ENCODE results near the gene BSCL2. TPM values are rescaled to one million over a fixed set of nuclear protein-coding genes. Genes with fewer than 3 reads are reported as not detected.
A peak's percentile ranks its signal among the peaks of the same experiment; 100 is the strongest.

BSCL2 gene
- total RNA-seq, 1 experiment from 2014 or later: 82.1 TPM

DNA sequence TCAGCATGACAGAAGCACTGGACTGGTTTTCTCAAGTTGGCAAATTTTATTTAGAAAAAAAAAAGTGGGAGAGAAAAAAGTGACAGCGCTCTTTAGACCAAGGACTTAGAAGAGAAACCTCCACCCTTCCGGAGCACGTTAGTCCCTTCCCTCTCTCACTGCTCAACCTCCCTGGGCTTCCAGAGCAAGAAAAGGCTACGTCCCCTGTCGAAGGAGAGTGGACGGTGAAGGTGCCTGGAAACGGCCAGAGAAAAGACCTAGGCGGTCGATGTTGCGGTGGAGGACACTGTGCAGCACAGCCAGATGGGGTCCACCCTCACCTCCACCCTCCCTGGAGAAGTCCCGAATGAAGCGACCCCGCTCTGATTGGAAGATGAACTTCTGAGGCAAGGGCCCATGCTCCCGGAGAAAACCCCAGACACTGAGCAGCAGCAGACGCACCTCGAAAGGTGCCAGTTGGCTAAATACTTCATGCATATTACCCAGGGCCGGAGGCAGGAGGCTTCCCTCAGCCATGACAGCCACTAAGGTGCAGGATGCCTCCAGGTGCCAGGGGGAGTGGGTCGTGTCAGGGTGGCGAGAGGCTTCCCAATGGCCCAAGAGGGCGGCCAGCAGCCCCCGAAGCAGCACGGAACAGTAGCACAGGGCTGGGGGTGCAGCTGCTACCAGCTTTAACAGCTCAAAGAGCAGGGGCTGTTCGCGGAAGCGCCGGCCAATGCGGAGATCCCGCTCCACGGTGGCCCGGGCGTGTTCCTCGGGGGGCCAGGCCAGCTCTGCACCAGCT, 60.2 kb downstream of the BSCL2 start:
- Histone ChIP-seq H3K36me3 (ENCODE audit: control insufficient read depth, insufficient read depth, low read length) (no peaks in the 10 kb centered on the region), H3K9me3 (ENCODE audit: control insufficient read depth, insufficient read depth, low read depth, low read length) (no peaks in the 10 kb centered on the region), H3K27me3 (ENCODE audit: control insufficient read depth, insufficient read depth, low read length) (no peaks in the 10 kb centered on the region), H3K4me1 (ENCODE audit: control insufficient read depth, insufficient read depth, low read length) (peaks cover 21% of the 10 kb centered on the region), H3K4me3 (ENCODE audit: low read depth in 2 of 2, low read length in 2 of 2) (peak overlapping the region; percentile 69 to 92), H3K27ac (ENCODE audit: low read length) (peak overlapping the region; percentile 71)
- in situ Hi-C loops (cut with HindIII; ENCODE audit: low pct_unique_long_range_greater_than_20kb, low sequenced_read_pairs): no loop called here
- peak; percentile 41 for ATAC-seq
- DNase-seq (ENCODE audit: low read depth, low spot score): no peak
- no TSS peak for BruUV-seq (replicated peaks)
- POLR2A ChIA-PET: interaction anchor here (0.6 kb wide), 2 partner anchors 9 to 19 kb away, joined by 3 to 9 read pairs; partner anchors contain the start of genes C11orf98 and CSKMT
- intact Hi-C loops (cut with micrococcal nuclease; ENCODE audit: unreplicated experiment): no loop called here
- no peak for TF ChIP-seq SIN3A (IDR thresholded peaks at IDR 0.05; ENCODE audit: borderline replicate concordance, insufficient read depth, low read depth, low read length)
- no peak for TF ChIP-seq POLR2AphosphoS5 (IDR thresholded peaks at IDR 0.05; ENCODE audit: low read depth, low read length)
- no peak for TF ChIP-seq REST (IDR thresholded peaks at IDR 0.05; ENCODE audit: insufficient read depth in 1 of 2, low read depth in 2 of 2, low read length in 1 of 2)
- TF ChIP-seq, protein P1, sequence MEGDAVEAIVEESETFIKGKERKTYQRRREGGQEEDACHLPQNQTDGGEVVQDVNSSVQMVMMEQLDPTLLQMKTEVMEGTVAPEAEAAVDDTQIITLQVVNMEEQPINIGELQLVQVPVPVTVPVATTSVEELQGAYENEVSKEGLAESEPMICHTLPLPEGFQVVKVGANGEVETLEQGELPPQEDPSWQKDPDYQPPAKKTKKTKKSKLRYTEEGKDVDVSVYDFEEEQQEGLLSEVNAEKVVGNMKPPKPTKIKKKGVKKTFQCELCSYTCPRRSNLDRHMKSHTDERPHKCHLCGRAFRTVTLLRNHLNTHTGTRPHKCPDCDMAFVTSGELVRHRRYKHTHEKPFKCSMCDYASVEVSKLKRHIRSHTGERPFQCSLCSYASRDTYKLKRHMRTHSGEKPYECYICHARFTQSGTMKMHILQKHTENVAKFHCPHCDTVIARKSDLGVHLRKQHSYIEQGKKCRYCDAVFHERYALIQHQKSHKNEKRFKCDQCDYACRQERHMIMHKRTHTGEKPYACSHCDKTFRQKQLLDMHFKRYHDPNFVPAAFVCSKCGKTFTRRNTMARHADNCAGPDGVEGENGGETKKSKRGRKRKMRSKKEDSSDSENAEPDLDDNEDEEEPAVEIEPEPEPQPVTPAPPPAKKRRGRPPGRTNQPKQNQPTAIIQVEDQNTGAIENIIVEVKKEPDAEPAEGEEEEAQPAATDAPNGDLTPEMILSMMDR (IDR thresholded peaks at IDR 0.05): no peak
- TF ChIP-seq TCF7L2 (IDR thresholded peaks at IDR 0.05; ENCODE audit: low read depth, low read length): no peak
- CTCF ChIA-PET: no interaction called here

DNA sequence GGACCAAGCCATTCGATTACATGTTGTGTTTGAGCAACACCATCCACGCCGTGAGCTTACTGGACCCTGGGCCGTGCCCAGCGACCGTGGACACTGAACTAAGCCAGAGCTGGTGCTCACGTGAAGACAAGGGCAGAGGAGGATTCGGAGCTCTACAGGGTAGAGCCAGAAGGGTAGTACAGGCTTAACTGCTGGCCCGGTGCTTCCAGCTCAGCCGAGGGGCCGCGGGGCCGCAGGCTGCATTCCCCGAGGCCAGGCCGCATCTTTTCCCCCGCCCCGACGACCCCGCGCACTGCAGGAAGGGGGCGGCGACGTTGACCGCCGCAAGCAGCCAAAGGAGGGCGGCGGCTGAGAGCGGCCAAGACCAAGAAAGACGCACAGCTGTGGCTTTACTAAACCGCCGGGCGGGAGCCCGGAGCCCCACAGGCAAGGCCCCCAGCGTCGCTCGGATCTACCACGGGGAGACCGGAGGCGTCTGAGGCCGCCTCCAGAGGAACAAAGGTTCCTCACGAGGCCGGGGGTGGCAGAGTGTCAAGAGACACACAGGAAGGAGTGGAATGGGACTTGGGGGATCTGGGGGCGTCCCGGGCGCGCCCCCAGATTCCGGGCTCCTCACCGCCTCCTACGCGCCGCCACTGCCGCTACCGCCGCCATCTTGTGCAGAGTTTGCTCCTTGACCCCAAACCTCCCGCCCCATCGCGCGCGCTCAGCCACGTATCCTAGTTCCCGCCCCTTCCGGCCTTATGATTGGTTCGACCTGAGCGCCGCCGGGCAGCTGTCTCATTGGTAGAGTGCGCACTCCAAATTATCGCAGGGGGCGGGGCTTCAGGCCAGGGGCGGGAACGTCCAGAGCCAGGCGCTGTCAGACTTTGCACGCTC, 61.0 kb downstream of the BSCL2 start, which contains the start of gene GANAB:
GANAB (minus strand) TSS at position 668 of the 879 bp plus-strand sequence; CDS start at position 654, 14 bp downstream.
- H3K4me3 ChIP-seq (ENCODE audit: low read depth in 2 of 2, low read length in 2 of 2): peak within 1 kb of the TSS; percentile 69 to 92
- TF ChIP-seq, protein P1 (IDR thresholded peaks at IDR 0.05): no peak
- TF ChIP-seq POLR2AphosphoS5 (IDR thresholded peaks at IDR 0.05; ENCODE audit: low read depth, low read length): peak; percentile 97
- peak; percentile 84; the same call in 1 of the 2 replicates for TF ChIP-seq SIN3A (IDR thresholded peaks at IDR 0.05; ENCODE audit: borderline replicate concordance, insufficient read depth, low read depth, low read length)
- TF ChIP-seq REST (IDR thresholded peaks at IDR 0.05; ENCODE audit: insufficient read depth in 1 of 2, low read depth in 2 of 2, low read length in 1 of 2): no peak
- TF ChIP-seq TCF7L2 (IDR thresholded peaks at IDR 0.05; ENCODE audit: low read depth, low read length): no peak
- in situ Hi-C loops (cut with HindIII; ENCODE audit: low pct_unique_long_range_greater_than_20kb, low sequenced_read_pairs) (no loop called here), intact Hi-C loops (cut with micrococcal nuclease; ENCODE audit: unreplicated experiment) (no loop called here)
- peak; percentile 98 for ATAC-seq
- peaks cover 21% of the 10 kb centered on the region for H3K4me1 ChIP-seq (ENCODE audit: control insufficient read depth, insufficient read depth, low read length)
- POLR2A ChIA-PET: interaction anchor here (0.5 to 0.6 kb wide), 4 partner anchors 10 to 40 kb away, joined by 3 to 13 read pairs (median 6); partner anchors contain the start of genes C11orf98 and CSKMT
- peak within 1 kb of the TSS; percentile 80 for H3K27ac ChIP-seq (ENCODE audit: low read length)
- BruUV-seq (replicated peaks): no TSS peak
- no peaks in the 10 kb centered on the region for H3K27me3 ChIP-seq (ENCODE audit: control insufficient read depth, insufficient read depth, low read length)
- no peaks in the 10 kb centered on the region for H3K9me3 ChIP-seq (ENCODE audit: control insufficient read depth, insufficient read depth, low read depth, low read length)
- DNase-seq (ENCODE audit: low read depth, low spot score): peak; percentile 80
- no peaks in the 10 kb centered on the region for H3K36me3 ChIP-seq (ENCODE audit: control insufficient read depth, insufficient read depth, low read length)
- CTCF ChIA-PET: no interaction called here

All from Panc1 (cell line).